Ramos (cell line): ENCODE measurements around the gene YWHAB.

ENCODE experiments used
- in situ Hi-C: fragments of 300-500 bp; cut with MboI; formaldehyde crosslinking; loops from one replicate; pipeline ENCODE4 v1.14.3; 2022; ENCODE audit warnings: low sequenced_read_pairs; ENCODE audit not compliant: unreplicated experiment

YWHAB gene

GRCh38 chr20:44910690-44911262 is 25.3 kb downstream of the YWHAB start:
- in situ Hi-C loops: loop anchor here (10.0 kb wide), 1 partner anchor 184 kb away; no protein-coding TSS in a partner anchor

GRCh38 chr20:44911264-44911921 is 25.9 kb downstream of the YWHAB start:
- in situ Hi-C loops: loop anchor here (10.0 kb wide), 1 partner anchor 183 kb away; no protein-coding TSS in a partner anchor

- in situ Hi-C loops: loop anchor here (10.0 kb wide), 1 partner anchor 183 kb away; no protein-coding TSS in a partner anchor
Observed at GRCh38 chr20:44912189-44912588, 26.7 kb downstream of the YWHAB start.

GRCh38 chr20:44914924-44915323 is 29.4 kb downstream of the YWHAB start:
- in situ Hi-C loops: loop anchor here (10.0 kb wide), 1 partner anchor 180 kb away; no protein-coding TSS in a partner anchor

- in situ Hi-C loops: loop anchor here (10.0 kb wide), 1 partner anchor 178 kb away; no protein-coding TSS in a partner anchor
Observed at GRCh38 chr20:44916586-44916985, 31.1 kb downstream of the YWHAB start.

- in situ Hi-C loops: loop anchor here (10.0 kb wide), 1 partner anchor 177 kb away; no protein-coding TSS in a partner anchor
Observed at GRCh38 chr20:44917399-44917798, 31.9 kb downstream of the YWHAB start.

GRCh38 chr20:44918342-44918741 is 32.8 kb downstream of the YWHAB start:
- in situ Hi-C loops: loop anchor here (10.0 kb wide), 1 partner anchor 176 kb away; no protein-coding TSS in a partner anchor

- in situ Hi-C loops: loop anchor here (10.0 kb wide), 1 partner anchor 176 kb away; no protein-coding TSS in a partner anchor
Observed at GRCh38 chr20:44918761-44919160, 33.3 kb downstream of the YWHAB start.

- in situ Hi-C loops: no loop called here
Observed at GRCh38 chr20:44921447-44921846, 35.9 kb downstream of the YWHAB start.

- in situ Hi-C loops: no loop called here
Observed at GRCh38 chr20:44924541-44924940, 39.0 kb downstream of the YWHAB start.

GRCh38 chr20:44928595-44928994 is 43.1 kb downstream of the YWHAB start:
- in situ Hi-C loops: no loop called here

- in situ Hi-C loops: no loop called here
Observed at GRCh38 chr20:44930517-44931168, 45.1 kb downstream of the YWHAB start.

- in situ Hi-C loops: no loop called here
Observed at GRCh38 chr20:44931911-44932310, 46.4 kb downstream of the YWHAB start.

- in situ Hi-C loops: no loop called here
Observed at GRCh38 chr20:44932916-44933315, 47.4 kb downstream of the YWHAB start.

- in situ Hi-C loops: no loop called here
Observed at GRCh38 chr20:44936510-44936909, 51.0 kb downstream of the YWHAB start.

- in situ Hi-C loops: no loop called here
Observed at GRCh38 chr20:44938637-44939036, 53.1 kb downstream of the YWHAB start.

- in situ Hi-C loops: no loop called here
Observed at GRCh38 chr20:44941120-44941691, 55.7 kb downstream of the YWHAB start.

- in situ Hi-C loops: no loop called here
Observed at GRCh38 chr20:44942264-44942973, 56.9 kb downstream of the YWHAB start.

GRCh38 chr20:44943828-44944227 is 58.3 kb downstream of the YWHAB start:
- in situ Hi-C loops: no loop called here

- in situ Hi-C loops: no loop called here
Observed at GRCh38 chr20:44945261-44945660, 59.8 kb downstream of the YWHAB start.
